ENCODE results near the gene TRIM32.
A peak's percentile ranks its signal among the peaks of the same experiment; 100 is the strongest.

TRIM32 gene

GRCh38 chr9:116687074-116687753 is at the start of gene TRIM32:
TSS of gene TRIM32 (plus strand) at chr9:116687305. CDS start at chr9:116697743, 10,438 bp downstream.
- DNase-seq (ENCODE audit: low read depth in 1 of 2, low spot score in 1 of 2) = peak; percentile 86 to 97

- no peak for DNase-seq (ENCODE audit: low read depth in 1 of 2, low spot score in 1 of 2)
These were observed 47.8 kb upstream of the TRIM32 start for GRCh38 chr9:116639251-116639741.

GRCh38 chr9:116641292-116642059 is 45.6 kb upstream of the TRIM32 start:
- no peak for DNase-seq (ENCODE audit: low read depth in 1 of 2, low spot score in 1 of 2)

GRCh38 chr9:116643691-116644090 is 43.4 kb upstream of the TRIM32 start:
- DNase-seq (ENCODE audit: low read depth in 1 of 2, low spot score in 1 of 2) = no peak

GRCh38 chr9:116644091-116644688 is 42.9 kb upstream of the TRIM32 start:
- no peak for DNase-seq (ENCODE audit: low read depth in 1 of 2, low spot score in 1 of 2)

GRCh38 chr9:116646661-116647514 is 40.2 kb upstream of the TRIM32 start:
- DNase-seq (ENCODE audit: low read depth in 1 of 2, low spot score in 1 of 2) = no peak

- no peak for DNase-seq (ENCODE audit: low read depth in 1 of 2, low spot score in 1 of 2)
These were observed 39.6 kb upstream of the TRIM32 start for GRCh38 chr9:116647515-116647809.

GRCh38 chr9:116653348-116654058 is 33.6 kb upstream of the TRIM32 start:
- DNase-seq (ENCODE audit: low read depth in 1 of 2, low spot score in 1 of 2) = no peak

- no peak for DNase-seq (ENCODE audit: low read depth in 1 of 2, low spot score in 1 of 2)
These were observed 33.1 kb upstream of the TRIM32 start for GRCh38 chr9:116654059-116654355.

- no peak for DNase-seq (ENCODE audit: low read depth in 1 of 2, low spot score in 1 of 2)
These were observed 30.6 kb upstream of the TRIM32 start for GRCh38 chr9:116656501-116656971.

GRCh38 chr9:116656977-116657376 is 30.1 kb upstream of the TRIM32 start:
- DNase-seq (ENCODE audit: low read depth in 1 of 2, low spot score in 1 of 2) = no peak

- DNase-seq (ENCODE audit: low read depth in 1 of 2, low spot score in 1 of 2) = no peak
These were observed 28.8 kb upstream of the TRIM32 start for GRCh38 chr9:116658265-116658664.

- no peak for DNase-seq (ENCODE audit: low read depth in 1 of 2, low spot score in 1 of 2)
These were observed 25.8 kb upstream of the TRIM32 start for GRCh38 chr9:116661037-116661954.

- no peak for DNase-seq (ENCODE audit: low read depth in 1 of 2, low spot score in 1 of 2)
These were observed 24.3 kb upstream of the TRIM32 start for GRCh38 chr9:116662646-116663310.

GRCh38 chr9:116663581-116663980 is 23.5 kb upstream of the TRIM32 start:
- no peak for DNase-seq (ENCODE audit: low read depth in 1 of 2, low spot score in 1 of 2)

GRCh38 chr9:116668970-116669695 is 18.0 kb upstream of the TRIM32 start:
- no peak for DNase-seq (ENCODE audit: low read depth in 1 of 2, low spot score in 1 of 2)

- no peak for DNase-seq (ENCODE audit: low read depth in 1 of 2, low spot score in 1 of 2)
These were observed 15.5 kb upstream of the TRIM32 start for GRCh38 chr9:116671605-116672004.

GRCh38 chr9:116673375-116673774 is 13.7 kb upstream of the TRIM32 start:
- no peak for DNase-seq (ENCODE audit: low read depth in 1 of 2, low spot score in 1 of 2)

All from stimulated activated CD4-positive, alpha-beta T cell treated with anti-CD3 and anti-CD28 coated beads, Interleukin-15, amount 100 ng/mL, for 1 hour (primary cell).